SK-MEL-5 (cell line): ENCODE measurements around the gene BUB3. TPM values are rescaled to one million over a fixed set of nuclear protein-coding genes. Genes with fewer than 3 reads are reported as not detected.

Experiments
- total RNA-seq: library from RNA; depleted of rRNA; stranded (reverse); fragments of >200 nt; shearing (Covaris generic); gene quantifications from 2 replicates; pipeline ENCODE4 v1.2.3, GENCODE V29; 2014; rRNA removed

The BUB3 gene
- total RNA-seq, 1 experiment from 2014 or later = 169 TPM

Other genes starting within 250 kb of the BUB3 start
- gene FAM24A, start 243.8 kb upstream of the BUB3 start, total RNA-seq = not detected in 2 replicates
- 9.7 and 12.5 TPM in 2 replicates for gene C10orf88, start 200.2 kb upstream of the BUB3 start, total RNA-seq
- gene PSTK, start 174.0 kb upstream of the BUB3 start, total RNA-seq = 5.0 and 9.8 TPM in 2 replicates
- 3.4 TPM in 2 replicates for gene IKZF5, start 145.6 kb upstream of the BUB3 start, total RNA-seq
- gene ACADSB, start 145.4 kb upstream of the BUB3 start, total RNA-seq = 8.4 and 8.8 TPM in 2 replicates
- gene HMX3, start 18.4 kb upstream of the BUB3 start, total RNA-seq = 0.32 and 1.6 TPM in 2 replicates
- gene HMX2, start 6.3 kb upstream of the BUB3 start, total RNA-seq = not detected in 2 replicates